Nucleus accumbens (tissue), 56 donors: ENCODE measurements around the gene FBXO36.

Experiments used
- DNase-seq, 56 donors: peaks; one replicate each; lab custom pipeline; 2025; lab: John Stamatoyannopoulos, UW

Gene FBXO36

DNA sequence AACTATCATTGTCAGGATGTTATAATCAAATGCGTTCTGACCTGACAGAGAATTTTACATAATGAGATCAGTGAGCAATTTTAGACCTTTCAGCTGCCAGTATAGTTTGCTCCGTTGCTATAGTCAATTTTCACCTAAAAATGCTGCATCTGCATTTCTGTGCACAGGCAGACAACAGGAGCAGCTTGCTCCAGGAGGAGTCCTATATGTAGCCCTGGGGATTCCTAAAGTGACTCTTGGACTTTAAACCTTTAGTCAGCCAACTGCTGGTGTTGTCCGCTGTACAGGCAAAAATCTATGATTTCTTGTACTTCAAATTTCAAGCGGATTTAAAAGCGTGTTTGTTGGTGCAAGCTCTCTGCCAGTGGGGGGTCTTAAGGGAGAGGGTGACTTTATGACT lies 120.7 kb downstream of the FBXO36 start:
- no peak for DNase-seq

GRCh38 chr2:230043461-230043860 lies 121.2 kb downstream of the FBXO36 start:
- DNase-seq: no peak

DNA sequence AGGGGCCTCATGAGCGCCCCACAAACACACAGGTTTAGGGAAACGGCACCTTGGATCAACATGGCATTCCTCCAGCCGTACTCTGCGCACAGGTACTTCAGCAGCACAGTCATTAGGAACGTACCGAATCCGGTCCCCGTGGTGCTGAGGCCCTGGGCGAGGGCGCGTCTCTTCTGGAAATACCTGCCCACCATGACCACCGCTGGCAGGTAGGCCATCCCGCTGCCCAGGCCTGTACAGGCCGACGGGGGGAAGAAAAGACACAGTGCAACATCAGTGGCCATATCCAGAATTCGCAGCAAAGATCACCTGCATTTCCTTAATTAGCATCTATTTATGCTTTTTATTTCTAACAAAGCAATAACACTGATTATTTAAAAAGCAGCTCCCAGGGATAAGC lies 124.2 kb downstream of the FBXO36 start:
- no peak for DNase-seq

DNA sequence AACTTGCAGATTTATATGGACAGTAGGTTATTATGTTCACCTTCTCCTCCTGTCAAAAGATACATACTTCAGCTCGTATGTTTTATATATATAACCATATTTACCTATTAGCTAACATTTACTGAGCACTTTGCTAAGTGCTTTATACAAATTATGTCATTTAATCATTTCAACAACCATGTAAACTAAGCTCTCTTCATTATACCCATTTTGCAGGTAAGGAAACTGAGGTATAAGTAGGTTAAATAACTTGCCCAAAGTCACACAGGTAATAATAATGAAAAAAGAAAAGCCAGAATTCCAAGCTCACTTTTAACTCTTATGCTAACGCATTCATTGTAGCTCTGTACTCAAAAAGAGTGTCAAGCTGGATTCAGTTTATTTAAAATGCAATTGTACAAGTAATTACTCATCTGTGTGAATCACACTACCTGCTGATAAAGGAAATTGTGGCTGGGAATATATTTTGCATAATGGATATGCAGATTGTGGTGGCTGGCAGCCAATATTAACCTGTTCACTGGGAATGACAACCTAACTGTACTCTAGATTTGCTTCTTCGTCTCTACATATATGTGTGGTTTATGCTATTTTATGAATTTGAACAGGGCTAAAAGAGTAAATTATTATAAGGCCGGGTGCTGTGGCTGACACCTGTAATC lies 125.8 kb downstream of the FBXO36 start:
- DNase-seq: peak in 8 of 56 donors; percentile 7 to 51 (median 13)

GRCh38 chr2:230050136-230050535 lies 127.8 kb downstream of the FBXO36 start:
- no peak for DNase-seq

- DNase-seq: no peak
Measured at GRCh38 chr2:230052299-230052698, 130.0 kb downstream of the FBXO36 start.

- DNase-seq: peak in 6 of 56 donors; percentile 1 to 19 (median 3)
Measured at GRCh38 chr2:230053753-230054478, 131.6 kb downstream of the FBXO36 start.

DNA sequence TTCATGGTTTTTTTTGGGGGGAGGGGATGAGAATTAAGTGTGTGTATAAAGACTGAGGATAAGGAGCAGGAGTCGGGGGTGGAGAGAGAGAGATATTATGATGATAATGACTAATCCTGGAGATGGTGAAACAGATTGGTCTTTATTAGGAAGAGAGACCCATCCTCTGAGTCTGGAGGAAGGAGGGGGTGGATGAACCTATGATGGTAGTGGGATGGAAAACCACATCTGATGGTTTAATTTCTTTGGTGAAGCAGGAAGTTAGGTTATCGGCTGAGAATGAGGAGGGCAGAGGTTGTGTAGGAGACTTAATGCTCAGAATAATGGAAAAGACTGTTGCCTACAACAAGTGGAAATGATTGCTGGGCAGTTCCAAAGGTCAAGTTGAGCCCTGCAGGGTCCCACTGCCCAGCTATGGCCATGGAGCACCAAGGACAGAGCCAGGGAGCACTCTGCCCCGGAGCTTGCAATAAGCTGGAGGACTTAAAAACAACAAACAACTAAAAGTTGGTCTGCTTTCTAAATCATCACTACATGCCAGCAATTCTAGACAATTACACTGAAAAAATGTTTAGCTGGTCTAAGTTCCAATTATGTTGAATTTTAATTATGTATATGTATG lies 138.5 kb downstream of the FBXO36 start:
- no peak for DNase-seq
